GM12878 (cell line): Measurements from ENCODE around the gene FAM120A. TPM values are rescaled to one million over a fixed set of nuclear protein-coding genes. Genes with fewer than 3 reads are reported as not detected.

Experiments
- ATAC-seq: fragments of 200-7000 bp; cut with Tn5 transposase; 3 replicates; pipeline ENCODE4 v1.9.1; 2020; ENCODE audit warnings: mild to moderate bottlenecking, moderate library complexity
- BruUV-seq: library from RNA; stranded (reverse); fragments of 400-500 nt; replicated peaks from 2 replicates; lab custom pipeline; 2021; lab: Mats Ljungman, UMichigan
- CTCF ChIA-PET: fragments of 300-600 bp; sonication (Branson Sonifier 250); formaldehyde crosslinking; extraction: SDS; loops from one replicate; lab custom pipeline; 2021; ENCODE audit warnings: inconsistent platforms; lab: Yijun Ruan, JAX
- POLR2A ChIA-PET: fragments of 350-600 bp; formaldehyde crosslinking; extraction: SDS; loops from one replicate; lab custom pipeline; 2021; ENCODE audit warnings: inconsistent platforms; lab: Charles Lee
- RAD21 ChIA-PET: fragments of 300-600 bp; sonication (Branson Sonifier 250); formaldehyde crosslinking; loops from one replicate; lab custom pipeline; 2023; ENCODE audit warnings: antibody characterized with exemption; ENCODE audit not compliant: unreplicated experiment; lab: Charles Lee
- SMC1A ChIA-PET: fragments of 300-600 bp; sonication (Branson Sonifier 250); formaldehyde crosslinking; loops from one replicate; lab custom pipeline; 2023; ENCODE audit not compliant: unreplicated experiment, uncharacterized antibody; lab: Charles Lee
- DNase-seq: peaks from one replicate; pipeline ENCODE4 v3.0.0-alpha.2; 2011; ENCODE audit warnings: low read depth, low spot score
- FAIRE-seq: peaks from 3 replicates; lab custom pipeline; 2011; peaks lifted over from hg19 to GRCh38; lab: Jason Lieb, UNC
- H2AFZ ChIP-seq: 2 replicates; pipeline ENCODE4 v1.6.0; 2011; ENCODE audit warnings: low read depth, low read length, control low read depth; ENCODE audit not compliant: control insufficient read depth
- H3K27ac ChIP-seq: 2 replicates; pipeline ENCODE4 v1.5.1; 2011; ENCODE audit warnings: control low read depth; ENCODE audit not compliant: control insufficient read depth, insufficient read depth
- H3K27me3 ChIP-seq, 2 experiments: replicated peaks in 1 of 2; 2 replicates each; pipeline versions ENCODE4 v1.6.0 to v1.6.1; 2011; ENCODE audit warnings: low read length in 1 of 2; ENCODE audit not compliant: control insufficient read depth in 2 of 2, insufficient read depth in 2 of 2
- H3K36me3 ChIP-seq, 2 experiments: 2 replicates each; pipeline ENCODE4 v1.5.1; 2011; ENCODE audit warnings: low read length in 1 of 2; ENCODE audit not compliant: control insufficient read depth in 2 of 2, insufficient read depth in 2 of 2
- H3K4me1 ChIP-seq: 2 replicates; pipeline ENCODE4 v1.6.1; 2011; ENCODE audit warnings: mild to moderate bottlenecking, low read length, moderate library complexity, mixed read lengths; ENCODE audit not compliant: control insufficient read depth, insufficient read depth
- H3K4me2 ChIP-seq: 2 replicates; pipeline ENCODE4 v1.6.0; 2011; ENCODE audit warnings: control low read depth; ENCODE audit not compliant: control insufficient read depth, insufficient read depth
- H3K4me3 ChIP-seq: fragments of 200-600 bp; sonication (generic); 2 replicates; pipeline ENCODE4 v1.5.1; 2016
- H3K79me2 ChIP-seq: 2 replicates; pipeline ENCODE4 v1.6.0; 2011; ENCODE audit warnings: low read length; ENCODE audit not compliant: control insufficient read depth, insufficient read depth
- H3K9ac ChIP-seq: 2 replicates; pipeline ENCODE4 v1.8.0; 2011; ENCODE audit warnings: low read length, control low read depth, mixed read lengths; ENCODE audit not compliant: control insufficient read depth, insufficient read depth
- H3K9me3 ChIP-seq: replicated peaks from 3 replicates; pipeline ENCODE4 v1.5.1; 2011; ENCODE audit warnings: mild to moderate bottlenecking, low read length; ENCODE audit not compliant: control insufficient read depth, insufficient read depth
- H4K20me1 ChIP-seq: 2 replicates; pipeline ENCODE4 v1.6.0; 2011; ENCODE audit not compliant: control insufficient read depth, insufficient read depth
- ATF7 ChIP-seq: fragments of 450-650 bp; IDR thresholded peaks from 2 replicates; pipeline ENCODE4 v1.6.1; 2016; ENCODE audit warnings: low read depth, mild to moderate bottlenecking
- EED ChIP-seq: sonication (generic); IDR thresholded peaks from 2 replicates; pipeline ENCODE4 v1.6.1; 2016; ENCODE audit warnings: antibody characterized with exemption, low read depth
- EZH2 ChIP-seq: IDR thresholded peaks from 2 replicates; pipeline ENCODE4 v1.6.1; 2012; ENCODE audit warnings: low read depth, mild to moderate bottlenecking, control low read depth, inconsistent platforms, low read length, borderline replicate concordance; ENCODE audit not compliant: control insufficient read depth
- FOXM1 ChIP-seq: IDR thresholded peaks from 2 replicates; pipeline ENCODE4 v1.6.1; 2012; ENCODE audit warnings: low read depth, mild to moderate bottlenecking, inconsistent platforms, low read length, moderate library complexity
- JUND ChIP-seq: IDR thresholded peaks from 2 replicates; pipeline ENCODE4 v1.6.1; 2012; ENCODE audit warnings: low read depth, mild to moderate bottlenecking, low read length, improper control_type of control experiment, moderate library complexity
- MEF2B ChIP-seq: fragments of 450-650 bp; IDR thresholded peaks from 2 replicates; pipeline ENCODE4 v1.6.1; 2018; ENCODE audit warnings: mild to moderate bottlenecking, moderate library complexity; ENCODE audit not compliant: partially characterized antibody, poor library complexity, severe bottlenecking
- PAX5 ChIP-seq: IDR thresholded peaks from 2 replicates; pipeline ENCODE4 v1.6.1; 2011; ENCODE audit warnings: low read depth, low read length, borderline replicate concordance
- RB1 ChIP-seq: fragments of 450-650 bp; formaldehyde crosslinking; IDR thresholded peaks from 2 replicates; pipeline ENCODE4 v1.6.1; 2017; ENCODE audit warnings: mild to moderate bottlenecking, borderline replicate concordance
- SIX5 ChIP-seq: IDR thresholded peaks from 2 replicates; pipeline ENCODE4 v1.6.1; 2011; ENCODE audit warnings: mild to moderate bottlenecking, low read depth, low read length, moderate library complexity; ENCODE audit not compliant: severe bottlenecking
- ZBED1 ChIP-seq: IDR thresholded peaks from 2 replicates; pipeline ENCODE4 v1.6.1; 2016; ENCODE audit warnings: borderline replicate concordance
- WGBS: methylation state at CpG from one replicate; pipeline ENCODE4 v1.1.6; 2016; ENCODE audit warnings: low lambda C conversion rate; ENCODE audit not compliant: insufficient replicate concordance, insufficient coverage; ENCODE audit errors: missing lambda C conversion rate; 5-methylcytosine and 5-hydroxymethylcytosine counted together
- in situ Hi-C: fragments of 300-500 bp; cut with MboI; formaldehyde crosslinking; loops from 9 replicates; pipeline ENCODE4 v1.14.3; 2018; ENCODE audit warnings: mixed read lengths
- intact Hi-C: fragments of 100-400 bp; cut with micrococcal nuclease; formaldehyde crosslinking; loops from one replicate; pipeline ENCODE4 v1.14.2; 2022; ENCODE audit not compliant: unreplicated experiment
- polyA plus RNA-seq, 11 experiments: library from polyadenylated mRNA; depleted of rRNA in 4 of 11; unstranded in 6 of 11; stranded (reverse) in 5 of 11; fragments of >200 nt; fragmentation: Nextera tagmentation in 4 of 11; fragmentation: Illumina TruSeq in 1 of 11; extraction: Ambion mirVana in 4 of 11; extraction: Trizol in 1 of 11; gene quantifications; 1 replicate in 1 of 11; 2 replicates in 10 of 11; pipeline versions ENCODE4 v1.2.1 to v1.2.3, GENCODE V29; 2011 to 2016; ENCODE audit warnings: inconsistent platforms in 2 of 11, missing spikeins in 2 of 11, low read depth in 1 of 11
- total RNA-seq, 4 experiments: library from RNA; depleted of rRNA in 3 of 4; stranded (reverse); fragments of >200 nt in 3 of 4; fragmentation: Illumina TruSeq in 1 of 4; extraction: Trizol in 1 of 4; gene quantifications; 2 replicates each; pipeline versions ENCODE4 v1.2.1 to v1.2.3, GENCODE V29; 2013 to 2021
- TF ChIP-seq, protein P1 (sequence below): fragments of 450-650 bp; IDR thresholded peaks from 2 replicates; pipeline ENCODE4 v1.6.1; 2018; ENCODE audit warnings: mild to moderate bottlenecking, low read depth, moderate library complexity; ENCODE audit not compliant: partially characterized antibody
- TF ChIP-seq, protein P2 (sequence below): fragments of 450-650 bp; IDR thresholded peaks from 2 replicates; pipeline ENCODE4 v1.6.1; 2017; ENCODE audit warnings: mild to moderate bottlenecking
- TF ChIP-seq, protein P3 (sequence below): fragments of 450-650 bp; IDR thresholded peaks from 2 replicates; pipeline ENCODE4 v1.6.1; 2017; ENCODE audit warnings: mild to moderate bottlenecking, moderate library complexity

The FAM120A gene
- total and polyA plus RNA-seq, 10 of the 15 experiments (the other 5 are each of a cell fraction or from before 2014, with no cell fraction given) = 13.1 to 89.6 (median 52.5) TPM

DNA sequence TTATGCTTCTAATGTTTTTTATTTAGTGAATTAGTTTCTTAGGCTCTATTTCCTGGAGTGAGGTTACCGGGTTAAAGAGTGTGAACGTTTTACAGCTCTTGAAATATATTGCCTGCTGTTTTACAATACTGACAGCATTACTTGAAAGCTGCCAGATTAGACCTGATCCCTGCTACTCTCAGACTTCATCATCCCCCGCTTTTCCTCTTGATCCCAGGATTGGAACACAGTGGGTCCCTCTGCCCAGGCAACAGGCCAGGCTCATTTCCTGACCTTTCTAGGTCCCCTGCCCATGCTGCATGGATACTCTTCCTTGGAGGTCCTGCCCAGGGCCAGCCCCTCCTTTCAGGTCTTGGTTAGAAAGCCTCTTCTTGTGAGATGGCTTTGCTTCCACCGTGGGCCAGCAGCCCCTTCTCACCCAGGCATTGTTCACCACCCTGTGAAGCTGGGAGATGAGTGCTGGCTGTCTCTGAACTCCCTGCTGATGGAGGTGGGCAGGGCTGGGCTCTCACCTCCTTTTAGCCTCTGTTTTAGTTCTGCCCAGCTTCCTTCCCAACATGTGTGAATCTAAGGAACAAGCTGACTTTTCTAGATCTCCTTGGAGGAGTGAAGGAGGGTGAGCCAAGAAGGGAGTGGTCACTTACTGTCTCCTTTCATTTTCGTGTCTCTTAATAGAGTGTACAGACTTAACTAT is 17.4 kb downstream of the FAM120A start:
- H3K4me1 ChIP-seq = peaks cover 25% of the 10 kb centered on the region
- H3K4me3 ChIP-seq = 0 out of 2 replicates have a peak overlapping the region, but pooled peaks have one; percentile 19
- no peak overlapping the region for H2AFZ ChIP-seq
- in situ Hi-C loops (no loop called here), intact Hi-C loops (no loop called here)
- ChIA-PET RAD21 (interaction anchor here (1.1 to 1.3 kb wide), 3 partner anchors 12 to 97 kb away, joined by 3 to 4 read pairs (median 4); partner anchors contain the start of gene FAM120AOS), POLR2A (interaction anchor here (0.8 to 1.2 kb wide), 3 partner anchors 11 to 17 kb away, joined by 3 to 5 read pairs (median 5); partner anchors contain the start of genes FAM120A and FAM120AOS), SMC1A (interaction anchor here (1.1 to 3.6 kb wide), 4 partner anchors 8 to 21 kb away, joined by 3 to 17 read pairs (median 11); partner anchors contain the start of gene FAM120AOS), CTCF (interaction anchor here (1.4 to 1.9 kb wide), 2 partner anchors 15 to 98 kb away, joined by 4 to 9 read pairs; partner anchors contain the start of gene FAM120AOS)
- H3K27ac ChIP-seq = peak overlapping the region; percentile 14; the same call in 1 of the 2 replicates
- no peaks in the 10 kb centered on the region for H3K9me3 ChIP-seq
- peaks cover 3 to 8% of the 10 kb centered on the region in 2 experiments; a peak in 2 of 4 replicates for H3K36me3 ChIP-seq
- H3K9ac ChIP-seq = no peak overlapping the region
- no peaks in the 10 kb centered on the region for H4K20me1 ChIP-seq
- DNase-seq (no peak), FAIRE-seq (no peak), ATAC-seq (peak; percentile 40)
- peak overlapping the region; percentile 1 for H3K4me2 ChIP-seq
- no peaks in the 10 kb centered on the region for H3K27me3 ChIP-seq
- 70% methylated on average over 5 of the region's 5 CpGs for WGBS
- peaks cover 78% of the 10 kb centered on the region for H3K79me2 ChIP-seq
- BruUV-seq = no TSS peak
- TF ChIP-seq ZBED1 (no peak), ATF7 (no peak), FOXM1 (no peak), JUND (no peak), EZH2 (no peak), PAX5 (no peak), RB1 (no peak), MEF2B (no peak), EED (no peak), SIX5 (no peak)
- TF ChIP-seq, protein P1, sequence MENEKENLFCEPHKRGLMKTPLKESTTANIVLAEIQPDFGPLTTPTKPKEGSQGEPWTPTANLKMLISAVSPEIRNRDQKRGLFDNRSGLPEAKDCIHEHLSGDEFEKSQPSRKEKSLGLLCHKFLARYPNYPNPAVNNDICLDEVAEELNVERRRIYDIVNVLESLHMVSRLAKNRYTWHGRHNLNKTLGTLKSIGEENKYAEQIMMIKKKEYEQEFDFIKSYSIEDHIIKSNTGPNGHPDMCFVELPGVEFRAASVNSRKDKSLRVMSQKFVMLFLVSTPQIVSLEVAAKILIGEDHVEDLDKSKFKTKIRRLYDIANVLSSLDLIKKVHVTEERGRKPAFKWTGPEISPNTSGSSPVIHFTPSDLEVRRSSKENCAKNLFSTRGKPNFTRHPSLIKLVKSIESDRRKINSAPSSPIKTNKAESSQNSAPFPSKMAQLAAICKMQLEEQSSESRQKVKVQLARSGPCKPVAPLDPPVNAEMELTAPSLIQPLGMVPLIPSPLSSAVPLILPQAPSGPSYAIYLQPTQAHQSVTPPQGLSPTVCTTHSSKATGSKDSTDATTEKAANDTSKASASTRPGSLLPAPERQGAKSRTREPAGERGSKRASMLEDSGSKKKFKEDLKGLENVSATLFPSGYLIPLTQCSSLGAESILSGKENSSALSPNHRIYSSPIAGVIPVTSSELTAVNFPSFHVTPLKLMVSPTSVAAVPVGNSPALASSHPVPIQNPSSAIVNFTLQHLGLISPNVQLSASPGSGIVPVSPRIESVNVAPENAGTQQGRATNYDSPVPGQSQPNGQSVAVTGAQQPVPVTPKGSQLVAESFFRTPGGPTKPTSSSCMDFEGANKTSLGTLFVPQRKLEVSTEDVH = no peak
- TF ChIP-seq, protein P2, sequence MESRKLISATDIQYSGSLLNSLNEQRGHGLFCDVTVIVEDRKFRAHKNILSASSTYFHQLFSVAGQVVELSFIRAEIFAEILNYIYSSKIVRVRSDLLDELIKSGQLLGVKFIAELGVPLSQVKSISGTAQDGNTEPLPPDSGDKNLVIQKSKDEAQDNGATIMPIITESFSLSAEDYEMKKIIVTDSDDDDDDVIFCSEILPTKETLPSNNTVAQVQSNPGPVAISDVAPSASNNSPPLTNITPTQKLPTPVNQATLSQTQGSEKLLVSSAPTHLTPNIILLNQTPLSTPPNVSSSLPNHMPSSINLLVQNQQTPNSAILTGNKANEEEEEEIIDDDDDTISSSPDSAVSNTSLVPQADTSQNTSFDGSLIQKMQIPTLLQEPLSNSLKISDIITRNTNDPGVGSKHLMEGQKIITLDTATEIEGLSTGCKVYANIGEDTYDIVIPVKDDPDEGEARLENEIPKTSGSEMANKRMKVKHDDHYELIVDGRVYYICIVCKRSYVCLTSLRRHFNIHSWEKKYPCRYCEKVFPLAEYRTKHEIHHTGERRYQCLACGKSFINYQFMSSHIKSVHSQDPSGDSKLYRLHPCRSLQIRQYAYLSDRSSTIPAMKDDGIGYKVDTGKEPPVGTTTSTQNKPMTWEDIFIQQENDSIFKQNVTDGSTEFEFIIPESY = no peak
- TF ChIP-seq, protein P3, sequence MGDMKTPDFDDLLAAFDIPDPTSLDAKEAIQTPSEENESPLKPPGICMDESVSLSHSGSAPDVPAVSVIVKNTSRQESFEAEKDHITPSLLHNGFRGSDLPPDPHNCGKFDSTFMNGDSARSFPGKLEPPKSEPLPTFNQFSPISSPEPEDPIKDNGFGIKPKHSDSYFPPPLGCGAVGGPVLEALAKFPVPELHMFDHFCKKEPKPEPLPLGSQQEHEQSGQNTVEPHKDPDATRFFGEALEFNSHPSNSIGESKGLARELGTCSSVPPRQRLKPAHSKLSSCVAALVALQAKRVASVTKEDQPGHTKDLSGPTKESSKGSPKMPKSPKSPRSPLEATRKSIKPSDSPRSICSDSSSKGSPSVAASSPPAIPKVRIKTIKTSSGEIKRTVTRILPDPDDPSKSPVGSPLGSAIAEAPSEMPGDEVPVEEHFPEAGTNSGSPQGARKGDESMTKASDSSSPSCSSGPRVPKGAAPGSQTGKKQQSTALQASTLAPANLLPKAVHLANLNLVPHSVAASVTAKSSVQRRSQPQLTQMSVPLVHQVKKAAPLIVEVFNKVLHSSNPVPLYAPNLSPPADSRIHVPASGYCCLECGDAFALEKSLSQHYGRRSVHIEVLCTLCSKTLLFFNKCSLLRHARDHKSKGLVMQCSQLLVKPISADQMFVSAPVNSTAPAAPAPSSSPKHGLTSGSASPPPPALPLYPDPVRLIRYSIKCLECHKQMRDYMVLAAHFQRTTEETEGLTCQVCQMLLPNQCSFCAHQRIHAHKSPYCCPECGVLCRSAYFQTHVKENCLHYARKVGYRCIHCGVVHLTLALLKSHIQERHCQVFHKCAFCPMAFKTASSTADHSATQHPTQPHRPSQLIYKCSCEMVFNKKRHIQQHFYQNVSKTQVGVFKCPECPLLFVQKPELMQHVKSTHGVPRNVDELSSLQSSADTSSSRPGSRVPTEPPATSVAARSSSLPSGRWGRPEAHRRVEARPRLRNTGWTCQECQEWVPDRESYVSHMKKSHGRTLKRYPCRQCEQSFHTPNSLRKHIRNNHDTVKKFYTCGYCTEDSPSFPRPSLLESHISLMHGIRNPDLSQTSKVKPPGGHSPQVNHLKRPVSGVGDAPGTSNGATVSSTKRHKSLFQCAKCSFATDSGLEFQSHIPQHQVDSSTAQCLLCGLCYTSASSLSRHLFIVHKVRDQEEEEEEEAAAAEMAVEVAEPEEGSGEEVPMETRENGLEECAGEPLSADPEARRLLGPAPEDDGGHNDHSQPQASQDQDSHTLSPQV = no peak
